Measurements from ENCODE around the gene TRIM33. TPM values are rescaled to one million over a fixed set of nuclear protein-coding genes. Genes with fewer than 3 reads are reported as not detected.
A peak's percentile ranks its signal among the peaks of the same experiment; 100 is the strongest.

Gene TRIM33
- total and polyA plus RNA-seq, 2 experiments from 2014 or later, result 10.6 to 17.6 TPM

DNA sequence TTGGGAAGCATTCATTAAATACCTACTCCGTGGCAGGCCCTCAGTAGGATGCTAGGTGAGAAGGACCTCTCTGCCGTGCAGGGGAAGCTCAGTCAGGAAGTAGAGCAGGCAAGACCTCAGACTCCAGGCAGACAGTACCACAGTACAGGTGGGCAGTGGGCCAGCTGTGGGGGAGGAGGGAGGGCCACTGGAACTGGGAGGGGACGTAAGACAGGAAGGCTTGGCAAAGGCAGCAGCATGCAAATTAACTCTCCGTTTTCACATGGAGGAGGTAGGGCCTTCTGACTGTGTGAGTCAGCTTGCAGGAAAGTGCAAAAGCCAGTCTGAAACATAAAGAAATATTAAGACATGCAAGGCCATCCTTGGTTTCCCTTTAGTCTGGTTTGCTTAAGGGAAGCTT is 157.7 kb downstream of the TRIM33 start:
- Histone ChIP-seq H3K9me3 (ENCODE audit: low read depth) (no peaks in the 10 kb centered on the region), H3K27ac (no peak overlapping the region)

DNA sequence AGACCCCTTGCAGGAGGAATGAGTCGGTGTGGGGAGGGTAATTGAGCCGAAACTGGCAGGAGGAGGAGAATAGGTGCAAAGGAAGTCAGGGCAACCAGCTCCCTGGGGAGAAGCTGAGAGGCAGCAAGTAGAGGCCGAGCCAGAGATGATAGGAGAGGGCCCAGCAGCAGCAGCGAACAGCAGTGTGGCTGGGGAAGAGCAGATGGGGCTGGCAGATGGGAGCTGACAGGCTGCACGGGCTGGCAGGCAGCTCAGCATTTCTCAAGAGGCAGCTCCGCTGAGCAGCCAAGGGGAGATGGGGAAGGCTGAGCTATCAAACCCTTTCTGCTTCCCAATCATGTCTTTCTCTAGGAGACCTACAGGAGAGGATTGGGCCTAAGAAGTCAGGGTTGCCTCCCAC is 158.2 kb downstream of the TRIM33 start:
- H3K4me2 ChIP-seq (ENCODE audit: unreplicated experiment), result no peak overlapping the region
- no peaks in the 10 kb centered on the region for H3F3A ChIP-seq (ENCODE audit: insufficient read depth)
- H4K20me1 ChIP-seq (ENCODE audit: insufficient read depth), result no peaks in the 10 kb centered on the region
- H3K4me1 ChIP-seq (ENCODE audit: insufficient read depth), result peaks cover 4% of the 10 kb centered on the region; the same call in 1 of the 2 replicates
- WGBS, 2 experiments (ENCODE audit: low coverage in 1 of 2, low lambda C conversion rate in 2 of 2, missing lambda C conversion rate in 2 of 2), result 34% methylated on average over 6 of the region's 6 CpGs
- H3K9me3 ChIP-seq (ENCODE audit: low read depth), result no peaks in the 10 kb centered on the region
- no peak overlapping the region for H3K9ac ChIP-seq
- H2AFZ ChIP-seq, result peak overlapping the region; percentile 49; the same call in 1 of the 2 replicates
- no peaks in the 10 kb centered on the region for H3K36me3 ChIP-seq (ENCODE audit: low read depth)
- H3K9me2 ChIP-seq (ENCODE audit: insufficient read depth), result no peaks in the 10 kb centered on the region
- H3K79me2 ChIP-seq (ENCODE audit: insufficient read depth), result no peaks in the 10 kb centered on the region
- no peak overlapping the region for H3K4me3 ChIP-seq
- in situ Hi-C loops (cut with MboI), result no loop called here
- DNase-seq, result peak; percentile 13
- no peaks in the 10 kb centered on the region for H3K27me3 ChIP-seq (replicated peaks; ENCODE audit: insufficient read depth)
- no peak for TF ChIP-seq EZH2 (IDR thresholded peaks at IDR 0.05; ENCODE audit: insufficient read depth, poor library complexity, severe bottlenecking)
- TF ChIP-seq EZH2phosphoT487 (IDR thresholded peaks at IDR 0.05; ENCODE audit: insufficient read depth, low read depth), result no peak
- H3K27ac ChIP-seq, result no peak overlapping the region

More for the DNA sequence above, 157.7 kb downstream of the TRIM33 start:
- Histone ChIP-seq H3K9ac (no peak overlapping the region), H2AFZ (peak overlapping the region; percentile 49; the same call in 1 of the 2 replicates), H3K4me3 (no peak overlapping the region), H3K4me2 (ENCODE audit: unreplicated experiment) (no peak overlapping the region), H3K9me2 (ENCODE audit: insufficient read depth) (no peaks in the 10 kb centered on the region), H3K4me1 (ENCODE audit: insufficient read depth) (peaks cover 4% of the 10 kb centered on the region; the same call in 1 of the 2 replicates), H3K36me3 (ENCODE audit: low read depth) (no peaks in the 10 kb centered on the region), H4K20me1 (ENCODE audit: insufficient read depth) (no peaks in the 10 kb centered on the region), H3F3A (ENCODE audit: insufficient read depth) (no peaks in the 10 kb centered on the region), H3K79me2 (ENCODE audit: insufficient read depth) (no peaks in the 10 kb centered on the region), H3K27me3 (replicated peaks; ENCODE audit: insufficient read depth) (no peaks in the 10 kb centered on the region)
- TF ChIP-seq EZH2phosphoT487 (IDR thresholded peaks at IDR 0.05; ENCODE audit: insufficient read depth, low read depth) (no peak), EZH2 (IDR thresholded peaks at IDR 0.05; ENCODE audit: insufficient read depth, poor library complexity, severe bottlenecking) (no peak)
- in situ Hi-C loops (cut with MboI), result no loop called here
- peak; percentile 71 for DNase-seq
- WGBS, 2 experiments (ENCODE audit: low coverage in 1 of 2, low lambda C conversion rate in 2 of 2, missing lambda C conversion rate in 2 of 2), result 23 to 27% methylated on average over 4 of the region's 4 CpGs

DNA sequence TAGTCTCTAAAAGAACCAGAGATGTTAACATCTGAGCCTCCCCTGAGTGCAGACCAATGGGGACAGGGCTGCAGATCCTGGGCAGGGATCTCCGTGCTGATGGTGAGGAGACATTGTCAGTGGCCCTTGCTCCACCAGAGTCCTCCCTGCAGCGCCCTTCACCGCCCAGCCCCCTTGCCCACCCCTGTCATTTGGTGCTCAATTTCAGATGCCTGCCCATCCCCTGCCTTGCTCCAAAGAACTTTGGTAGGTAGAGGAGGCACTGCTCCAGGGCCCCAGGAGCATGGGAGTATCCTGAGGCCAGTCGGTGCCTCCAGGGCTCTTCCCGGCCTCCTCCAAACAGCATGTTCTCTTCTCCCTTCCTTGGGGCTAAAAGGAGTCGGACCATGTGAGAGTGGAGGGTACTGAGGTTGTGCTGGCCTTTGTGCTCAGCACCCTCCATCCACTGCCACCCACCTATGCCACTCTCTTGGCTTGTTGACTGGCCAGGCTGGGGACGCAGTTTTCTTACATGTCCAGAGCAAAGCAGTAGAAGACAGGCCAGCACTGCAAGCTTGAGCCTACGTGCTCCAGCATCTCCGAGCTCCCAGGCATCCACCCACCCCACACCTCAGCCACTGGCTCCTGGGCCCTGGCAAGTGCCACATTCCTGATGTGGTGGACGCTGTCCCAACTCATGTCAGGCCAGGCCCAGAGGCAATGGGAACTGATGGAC is 160.1 kb downstream of the TRIM33 start:
- no peak overlapping the region for H3K9ac ChIP-seq
- H4K20me1 ChIP-seq (ENCODE audit: insufficient read depth), result no peaks in the 10 kb centered on the region
- in situ Hi-C loops (cut with MboI), result no loop called here
- no peak overlapping the region for H3K4me2 ChIP-seq (ENCODE audit: unreplicated experiment)
- H3F3A ChIP-seq (ENCODE audit: insufficient read depth), result no peaks in the 10 kb centered on the region
- H3K9me3 ChIP-seq (ENCODE audit: low read depth), result no peaks in the 10 kb centered on the region
- H3K4me3 ChIP-seq, result no peak overlapping the region
- no peaks in the 10 kb centered on the region for H3K9me2 ChIP-seq (ENCODE audit: insufficient read depth)
- no peaks in the 10 kb centered on the region for H3K27me3 ChIP-seq (replicated peaks; ENCODE audit: insufficient read depth)
- 83 to 87% methylated on average over 10 of the region's 10 CpGs for WGBS, 2 experiments (ENCODE audit: low coverage in 1 of 2, low lambda C conversion rate in 2 of 2, missing lambda C conversion rate in 2 of 2)
- no peak for TF ChIP-seq EZH2phosphoT487 (IDR thresholded peaks at IDR 0.05; ENCODE audit: insufficient read depth, low read depth)
- no peak for TF ChIP-seq EZH2 (IDR thresholded peaks at IDR 0.05; ENCODE audit: insufficient read depth, poor library complexity, severe bottlenecking)
- H2AFZ ChIP-seq, result no peak overlapping the region
- H3K36me3 ChIP-seq (ENCODE audit: low read depth), result no peaks in the 10 kb centered on the region
- no peaks in the 10 kb centered on the region for H3K79me2 ChIP-seq (ENCODE audit: insufficient read depth)
- peaks cover 4% of the 10 kb centered on the region; the same call in 1 of the 2 replicates for H3K4me1 ChIP-seq (ENCODE audit: insufficient read depth)
- H3K27ac ChIP-seq, result no peak overlapping the region
- no peak for DNase-seq

DNA sequence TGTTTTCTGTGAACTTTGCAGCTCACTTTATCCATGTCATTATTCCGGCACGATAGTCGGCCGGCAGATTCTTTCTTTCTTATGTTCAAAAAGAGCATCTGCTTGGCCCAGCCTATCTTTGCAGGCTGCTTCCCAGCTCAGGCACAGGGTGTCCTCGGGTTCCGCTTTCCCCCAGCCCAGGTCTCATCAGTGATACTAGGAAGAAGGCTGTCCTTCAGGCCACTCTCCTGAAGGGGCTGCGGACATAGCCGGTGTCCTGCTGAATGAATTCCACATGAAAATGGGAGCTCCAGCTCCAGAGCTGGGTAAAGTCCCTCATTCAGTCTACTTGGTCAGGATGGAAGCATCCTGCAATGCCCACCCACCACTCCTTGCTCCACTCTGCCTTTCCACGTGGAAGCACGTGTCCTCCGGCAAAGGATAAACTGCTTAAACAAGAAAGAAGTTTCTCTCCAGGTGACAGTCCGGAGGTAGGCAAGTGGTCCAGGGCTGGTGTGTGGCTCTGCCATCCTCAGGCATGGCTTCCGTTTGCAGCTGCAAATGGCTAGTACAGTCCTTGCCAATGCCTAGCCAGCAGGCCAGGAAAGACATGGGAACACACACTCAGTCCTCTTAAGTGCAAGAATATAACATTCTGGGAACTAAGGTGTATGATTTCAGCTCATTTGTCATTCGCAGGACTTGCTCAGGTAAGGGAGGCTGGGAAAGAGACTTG is 161.0 kb downstream of the TRIM33 start:
- Histone ChIP-seq H3K36me3 (ENCODE audit: low read depth) (no peaks in the 10 kb centered on the region), H3K27me3 (replicated peaks; ENCODE audit: insufficient read depth) (no peaks in the 10 kb centered on the region), H2AFZ (no peak overlapping the region), H3K4me3 (no peak overlapping the region), H3K79me2 (ENCODE audit: insufficient read depth) (no peaks in the 10 kb centered on the region), H3K27ac (no peak overlapping the region), H3K4me2 (ENCODE audit: unreplicated experiment) (no peak overlapping the region), H3K9ac (no peak overlapping the region), H4K20me1 (ENCODE audit: insufficient read depth) (no peaks in the 10 kb centered on the region), H3K4me1 (ENCODE audit: insufficient read depth) (peaks cover 4% of the 10 kb centered on the region; the same call in 1 of the 2 replicates), H3F3A (ENCODE audit: insufficient read depth) (no peaks in the 10 kb centered on the region), H3K9me2 (ENCODE audit: insufficient read depth) (no peaks in the 10 kb centered on the region), H3K9me3 (ENCODE audit: low read depth) (no peaks in the 10 kb centered on the region)
- in situ Hi-C loops (cut with MboI), result no loop called here
- DNase-seq, result no peak
- 79 to 83% methylated on average over 14 of the region's 14 CpGs for WGBS, 2 experiments (ENCODE audit: low coverage in 1 of 2, low lambda C conversion rate in 2 of 2, missing lambda C conversion rate in 2 of 2)
- no peak for TF ChIP-seq EZH2phosphoT487 (IDR thresholded peaks at IDR 0.05; ENCODE audit: insufficient read depth, low read depth)
- TF ChIP-seq EZH2 (IDR thresholded peaks at IDR 0.05; ENCODE audit: insufficient read depth, poor library complexity, severe bottlenecking), result no peak

All from GM23248 (cell line).